ENCODE measurements around the gene CCDC174. TPM values are rescaled to one million over a fixed set of nuclear protein-coding genes. Genes with fewer than 3 reads are reported as not detected.

CCDC174 gene
- polyA plus RNA-seq, 1 experiment: 13.9 TPM

DNA sequence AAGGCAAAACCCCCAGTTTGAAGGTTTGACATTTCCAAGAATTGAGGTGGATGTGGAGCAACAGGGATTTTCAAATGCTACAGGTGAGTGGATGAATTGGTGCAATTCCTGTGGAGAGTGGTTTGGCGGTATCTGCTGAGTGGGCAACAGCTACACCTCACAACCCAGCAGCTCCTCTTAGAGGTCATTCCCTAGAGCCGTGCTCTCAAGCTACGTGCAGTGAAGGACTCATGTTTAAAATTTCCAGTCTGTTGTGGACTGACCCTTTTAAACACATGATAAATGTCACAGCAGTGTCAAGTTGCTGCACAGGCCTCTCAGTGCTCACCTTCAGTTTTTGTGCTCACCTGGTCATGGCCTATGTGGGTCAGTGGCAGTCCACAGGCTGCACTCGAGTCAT lies 32.9 kb downstream of the CCDC174 start:
- DNase-seq (ENCODE audit: low read depth, low spot score): no peak
- ChIA-PET CTCF (interaction anchor here (1.2 to 1.6 kb wide), 2 partner anchors 97 to 236 kb away, joined by 4 to 5 read pairs; no protein-coding TSS in a partner anchor), POLR2A (interaction anchor here (0.6 kb wide), 1 partner anchor 218 kb away, joined by 3 read pairs; no protein-coding TSS in a partner anchor)
- TF ChIP-seq, protein P1, sequence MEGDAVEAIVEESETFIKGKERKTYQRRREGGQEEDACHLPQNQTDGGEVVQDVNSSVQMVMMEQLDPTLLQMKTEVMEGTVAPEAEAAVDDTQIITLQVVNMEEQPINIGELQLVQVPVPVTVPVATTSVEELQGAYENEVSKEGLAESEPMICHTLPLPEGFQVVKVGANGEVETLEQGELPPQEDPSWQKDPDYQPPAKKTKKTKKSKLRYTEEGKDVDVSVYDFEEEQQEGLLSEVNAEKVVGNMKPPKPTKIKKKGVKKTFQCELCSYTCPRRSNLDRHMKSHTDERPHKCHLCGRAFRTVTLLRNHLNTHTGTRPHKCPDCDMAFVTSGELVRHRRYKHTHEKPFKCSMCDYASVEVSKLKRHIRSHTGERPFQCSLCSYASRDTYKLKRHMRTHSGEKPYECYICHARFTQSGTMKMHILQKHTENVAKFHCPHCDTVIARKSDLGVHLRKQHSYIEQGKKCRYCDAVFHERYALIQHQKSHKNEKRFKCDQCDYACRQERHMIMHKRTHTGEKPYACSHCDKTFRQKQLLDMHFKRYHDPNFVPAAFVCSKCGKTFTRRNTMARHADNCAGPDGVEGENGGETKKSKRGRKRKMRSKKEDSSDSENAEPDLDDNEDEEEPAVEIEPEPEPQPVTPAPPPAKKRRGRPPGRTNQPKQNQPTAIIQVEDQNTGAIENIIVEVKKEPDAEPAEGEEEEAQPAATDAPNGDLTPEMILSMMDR (IDR thresholded peaks at IDR 0.05; ENCODE audit: low read depth, low read length): no peak
- Histone ChIP-seq H3K27me3 (ENCODE audit: control insufficient read depth, insufficient read depth, low read length) (peaks cover 2% of the 10 kb centered on the region), H3K9me3 (ENCODE audit: control insufficient read depth, insufficient read depth, low read length) (no peaks in the 10 kb centered on the region), H3K27ac (ENCODE audit: low read depth, low read length) (no peak overlapping the region), H3K4me3 (ENCODE audit: low read depth, low read length) (no peak overlapping the region)

DNA sequence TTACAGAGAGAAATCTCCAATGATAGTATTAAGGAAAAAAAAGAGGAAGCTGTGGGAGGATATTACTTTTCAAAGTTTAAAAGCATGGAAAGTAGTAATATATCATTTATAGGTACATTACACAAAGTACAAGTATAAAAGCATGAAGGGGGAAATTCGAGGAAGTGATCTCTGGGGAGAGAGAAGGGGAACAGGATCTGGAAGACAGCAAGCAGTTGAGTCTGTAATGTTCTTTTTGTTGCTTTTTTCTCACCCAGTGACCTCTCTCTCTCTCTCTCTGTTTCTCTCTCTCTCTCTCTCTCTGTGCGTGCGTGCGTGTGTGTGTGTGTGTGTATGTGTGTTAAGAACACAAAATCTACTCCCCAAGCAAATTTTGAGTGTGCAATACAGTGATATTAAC lies 33.6 kb downstream of the CCDC174 start:
- Histone ChIP-seq H3K9me3 (ENCODE audit: control insufficient read depth, insufficient read depth, low read length) (no peaks in the 10 kb centered on the region), H3K4me3 (ENCODE audit: low read depth, low read length) (no peak overlapping the region), H3K27me3 (ENCODE audit: control insufficient read depth, insufficient read depth, low read length) (peaks cover 2% of the 10 kb centered on the region), H3K27ac (ENCODE audit: low read depth, low read length) (no peak overlapping the region)
- CTCF ChIA-PET: interaction anchor here (1.2 to 1.6 kb wide), 3 partner anchors 11 to 236 kb away, joined by 3 to 5 read pairs (median 4); no protein-coding TSS in a partner anchor
- TF ChIP-seq, protein P1 (IDR thresholded peaks at IDR 0.05; ENCODE audit: low read depth, low read length): no peak
- DNase-seq (ENCODE audit: low read depth, low spot score): no peak
- POLR2A ChIA-PET: no interaction called here

DNA sequence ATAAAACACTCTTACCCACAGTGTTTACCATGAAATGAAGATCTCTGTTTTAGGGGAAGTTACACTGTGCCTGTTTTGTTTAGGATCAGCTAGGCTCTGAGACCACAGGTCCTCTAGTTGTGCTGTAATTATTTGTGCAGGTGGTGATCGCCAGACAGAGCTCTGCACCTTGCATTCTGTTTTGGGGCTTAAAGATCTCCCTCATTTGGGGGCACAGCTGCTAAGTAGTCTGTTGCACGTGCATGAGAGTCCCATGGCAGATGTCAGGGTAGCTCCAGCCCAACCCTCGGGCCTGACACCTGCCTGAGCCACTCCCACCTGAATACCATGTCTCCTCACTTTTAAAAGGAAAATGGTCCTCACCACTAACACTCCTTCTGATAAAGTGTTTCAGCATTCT lies 35.8 kb downstream of the CCDC174 start:
- ChIA-PET CTCF (interaction anchor here (1.6 to 3.9 kb wide), 2 partner anchors 12 to 234 kb away, joined by 5 to 14 read pairs; no protein-coding TSS in a partner anchor), POLR2A (no interaction called here)
- TF ChIP-seq, protein P1 (IDR thresholded peaks at IDR 0.05; ENCODE audit: low read depth, low read length): no peak
- Histone ChIP-seq H3K9me3 (ENCODE audit: control insufficient read depth, insufficient read depth, low read length) (no peaks in the 10 kb centered on the region), H3K27me3 (ENCODE audit: control insufficient read depth, insufficient read depth, low read length) (peaks cover 2% of the 10 kb centered on the region), H3K4me3 (ENCODE audit: low read depth, low read length) (no peak overlapping the region), H3K27ac (ENCODE audit: low read depth, low read length) (no peak overlapping the region)
- no peak for DNase-seq (ENCODE audit: low read depth, low spot score)

DNA sequence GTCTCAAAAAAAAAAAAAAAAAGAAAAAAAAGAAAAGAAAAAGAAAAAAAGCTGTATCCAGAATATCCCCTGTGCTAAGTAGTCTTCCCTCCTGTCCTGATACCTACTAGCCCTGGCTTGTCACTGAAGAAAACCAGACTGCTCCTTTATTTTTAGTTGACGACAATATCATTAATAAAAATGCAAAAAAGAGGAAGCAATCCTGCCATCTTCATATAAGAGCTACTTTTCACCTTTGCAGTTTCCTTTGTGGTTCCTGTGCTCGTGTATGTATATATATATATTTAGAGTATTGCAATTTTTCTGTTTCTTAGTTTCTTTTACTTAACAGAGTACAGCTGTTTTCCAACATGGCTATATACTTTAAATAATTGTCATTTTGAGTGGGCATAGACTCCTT lies 37.0 kb downstream of the CCDC174 start:
- TF ChIP-seq, protein P1 (IDR thresholded peaks at IDR 0.05; ENCODE audit: low read depth, low read length): no peak
- ChIA-PET POLR2A (no interaction called here), CTCF (interaction anchor here (0.6 to 3.9 kb wide), 4 partner anchors 10 to 233 kb away, joined by 4 to 14 read pairs (median 4); no protein-coding TSS in a partner anchor)

DNA sequence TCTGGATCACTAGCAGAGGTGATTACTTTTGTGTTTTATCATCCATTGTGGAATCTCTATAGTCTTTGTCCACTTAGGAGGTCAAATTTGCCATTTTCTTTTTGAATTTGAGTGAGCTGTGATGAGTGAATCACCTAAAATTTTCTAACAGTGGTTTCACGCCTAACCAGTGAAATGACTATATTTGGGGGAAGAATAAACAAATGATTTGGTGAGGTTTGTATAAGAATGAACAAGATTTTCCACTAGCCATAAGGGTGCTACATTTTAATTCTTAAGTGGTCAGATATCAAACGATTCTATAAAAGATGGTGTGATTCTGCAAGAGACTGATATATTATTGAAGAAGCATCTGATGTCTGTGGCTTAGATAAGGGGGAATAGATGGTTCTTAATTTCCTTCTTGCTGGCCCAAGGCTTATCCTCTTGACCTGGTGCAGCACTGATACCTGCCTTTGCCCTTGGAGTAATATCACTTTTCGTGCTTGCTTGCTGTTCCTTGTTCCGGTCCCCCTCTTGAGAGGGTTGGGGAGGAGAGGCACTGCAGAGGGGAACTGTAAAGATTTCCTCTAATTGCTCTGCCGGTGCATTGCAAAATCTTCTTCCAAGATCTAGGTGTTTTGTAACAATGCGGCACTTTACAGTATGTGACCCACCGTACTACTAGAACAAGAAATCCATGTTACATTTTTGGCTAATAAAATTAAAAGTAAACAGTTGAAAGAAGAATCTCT lies 37.9 kb downstream of the CCDC174 start:
- TF ChIP-seq, protein P1 (IDR thresholded peaks at IDR 0.05; ENCODE audit: low read depth, low read length): no peak
- POLR2A ChIA-PET: no interaction called here
- CTCF ChIA-PET: interaction anchor here (1.6 to 3.9 kb wide), 2 partner anchors 92 to 232 kb away, joined by 4 to 14 read pairs; no protein-coding TSS in a partner anchor
- DNase-seq (ENCODE audit: low read depth, low spot score): no peak
- H3K9me3 ChIP-seq (ENCODE audit: control insufficient read depth, insufficient read depth, low read length): no peaks in the 10 kb centered on the region
- no peaks in the 10 kb centered on the region for H3K27me3 ChIP-seq (ENCODE audit: control insufficient read depth, insufficient read depth, low read length)
- no peak overlapping the region for H3K4me3 ChIP-seq (ENCODE audit: low read depth, low read length)
- H3K27ac ChIP-seq (ENCODE audit: low read depth, low read length): no peak overlapping the region

More for the DNA sequence above, 37.0 kb downstream of the CCDC174 start:
- Histone ChIP-seq H3K4me3 (ENCODE audit: low read depth, low read length) (no peak overlapping the region), H3K27ac (ENCODE audit: low read depth, low read length) (no peak overlapping the region), H3K9me3 (ENCODE audit: control insufficient read depth, insufficient read depth, low read length) (no peaks in the 10 kb centered on the region), H3K27me3 (ENCODE audit: control insufficient read depth, insufficient read depth, low read length) (peaks cover 2% of the 10 kb centered on the region)
- DNase-seq (ENCODE audit: low read depth, low spot score): no peak
